ENCODE data around the gene KDELR3.

KDELR3 gene

DNA sequence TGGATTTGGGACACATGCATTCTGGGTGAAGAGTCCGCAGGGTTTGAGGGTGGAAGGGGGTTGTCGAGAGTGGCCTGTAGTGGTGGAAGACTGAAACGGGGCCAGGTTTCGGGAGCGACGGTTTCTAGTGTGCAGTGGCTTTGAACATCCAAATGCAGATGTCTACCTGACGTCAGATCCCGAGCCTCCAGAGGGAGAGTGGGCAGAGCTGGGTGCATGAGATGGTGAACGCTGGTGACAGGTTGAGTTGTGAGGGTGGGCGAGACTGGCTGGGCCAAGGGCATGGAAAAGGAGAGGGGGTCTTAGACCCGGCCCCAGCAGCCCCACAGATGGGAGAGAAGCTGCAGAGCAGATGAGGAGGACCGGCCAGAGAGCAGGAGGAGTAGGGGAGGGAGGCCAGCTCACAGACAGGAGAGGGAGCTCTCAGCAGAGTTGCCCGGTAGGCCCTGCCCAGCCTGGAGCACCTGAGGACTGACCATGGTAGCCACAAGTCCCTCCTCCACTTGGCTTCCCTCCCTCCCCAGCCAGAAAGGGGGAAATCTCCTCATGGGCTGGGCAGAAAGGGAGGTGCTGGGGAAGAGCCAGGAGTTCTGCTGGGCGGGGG, 27.0 kb upstream of the KDELR3 start:
- no peak for DNase-seq

- no peak for DNase-seq
Observed at GRCh38 chr22:38441620-38442287, 26.1 kb upstream of the KDELR3 start.

GRCh38 chr22:38442967-38443627, 24.8 kb upstream of the KDELR3 start:
- no peak for DNase-seq

GRCh38 chr22:38443628-38444521, 24.0 kb upstream of the KDELR3 start:
- no peak for DNase-seq

- no peak for DNase-seq
Observed at GRCh38 chr22:38444783-38445182, 23.1 kb upstream of the KDELR3 start.

- no peak for DNase-seq
Observed at GRCh38 chr22:38446018-38446601, 21.8 kb upstream of the KDELR3 start.

GRCh38 chr22:38448945-38449745, 18.8 kb upstream of the KDELR3 start:
- DNase-seq, result no peak

- no peak for DNase-seq
Observed at GRCh38 chr22:38449776-38450175, 18.1 kb upstream of the KDELR3 start.

DNA sequence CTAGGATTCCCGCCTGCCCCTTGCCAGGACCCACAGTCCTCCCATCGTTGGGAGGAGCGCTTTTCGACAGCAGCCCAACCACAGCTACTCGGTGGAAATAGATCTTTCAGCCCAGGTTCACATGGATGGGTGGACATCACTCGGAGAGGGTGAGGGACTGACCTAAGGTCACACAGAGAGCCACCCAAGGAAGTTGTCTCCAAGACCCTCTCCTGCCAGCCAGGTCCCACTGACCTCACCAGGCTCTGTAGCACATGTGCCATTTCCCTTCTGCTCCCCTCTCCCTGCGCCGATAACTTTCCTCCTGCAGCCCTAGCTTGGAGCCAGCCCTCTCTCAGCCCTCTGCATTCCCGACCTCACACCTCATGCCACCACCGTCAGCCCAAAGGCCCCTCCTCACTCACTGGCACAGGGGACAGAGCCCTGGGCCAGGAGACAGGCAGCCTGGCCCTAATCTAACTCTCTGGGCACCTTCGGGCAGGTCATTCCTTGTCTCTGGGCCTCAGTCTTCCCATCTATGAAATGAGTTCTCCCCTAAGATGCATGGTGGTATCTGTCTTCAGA, 17.6 kb upstream of the KDELR3 start:
- no peak for DNase-seq

DNA sequence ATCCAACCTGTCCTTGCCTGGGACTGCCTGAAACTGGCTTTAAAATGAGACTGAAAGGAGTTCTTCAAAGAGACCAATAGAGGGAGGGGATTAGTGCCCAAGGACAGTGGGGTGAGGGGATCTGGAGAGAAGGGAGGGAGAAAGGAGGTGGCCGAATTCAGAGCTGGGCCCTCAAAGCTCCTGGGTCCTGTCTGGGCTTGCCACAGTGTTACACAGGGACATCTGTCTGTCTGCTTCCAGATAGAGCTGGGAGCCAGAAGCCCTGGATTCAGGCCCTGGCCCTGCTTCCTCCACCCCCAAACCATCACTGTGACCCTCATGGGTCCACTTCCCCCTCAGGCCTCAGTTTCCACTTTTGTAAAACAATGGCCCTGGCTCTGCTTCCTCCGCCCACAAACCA, 16.5 kb upstream of the KDELR3 start:
- peak; percentile 33 for DNase-seq

DNA sequence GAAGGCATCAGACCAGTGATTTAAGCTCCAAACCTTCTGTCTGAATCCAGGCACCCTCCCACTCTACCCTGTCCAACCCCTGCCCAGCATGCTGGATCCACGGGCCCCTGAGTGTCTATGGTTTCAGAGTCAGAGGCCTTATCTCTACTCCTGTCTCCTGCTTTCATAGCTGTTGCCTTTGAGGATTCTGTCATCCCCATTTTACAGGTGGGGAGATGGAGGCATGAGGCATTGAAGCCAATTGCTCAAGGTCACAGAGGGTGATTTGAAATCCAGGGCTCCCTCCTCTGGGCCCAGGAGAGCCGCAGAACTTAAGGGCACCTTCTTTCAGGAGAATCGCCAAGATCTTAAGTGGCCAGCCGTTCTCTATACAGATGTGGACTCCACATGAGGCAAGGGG, 16.0 kb upstream of the KDELR3 start:
- no peak for DNase-seq

GRCh38 chr22:38452373-38453065, 15.4 kb upstream of the KDELR3 start:
- peak; percentile 86 for DNase-seq

DNA sequence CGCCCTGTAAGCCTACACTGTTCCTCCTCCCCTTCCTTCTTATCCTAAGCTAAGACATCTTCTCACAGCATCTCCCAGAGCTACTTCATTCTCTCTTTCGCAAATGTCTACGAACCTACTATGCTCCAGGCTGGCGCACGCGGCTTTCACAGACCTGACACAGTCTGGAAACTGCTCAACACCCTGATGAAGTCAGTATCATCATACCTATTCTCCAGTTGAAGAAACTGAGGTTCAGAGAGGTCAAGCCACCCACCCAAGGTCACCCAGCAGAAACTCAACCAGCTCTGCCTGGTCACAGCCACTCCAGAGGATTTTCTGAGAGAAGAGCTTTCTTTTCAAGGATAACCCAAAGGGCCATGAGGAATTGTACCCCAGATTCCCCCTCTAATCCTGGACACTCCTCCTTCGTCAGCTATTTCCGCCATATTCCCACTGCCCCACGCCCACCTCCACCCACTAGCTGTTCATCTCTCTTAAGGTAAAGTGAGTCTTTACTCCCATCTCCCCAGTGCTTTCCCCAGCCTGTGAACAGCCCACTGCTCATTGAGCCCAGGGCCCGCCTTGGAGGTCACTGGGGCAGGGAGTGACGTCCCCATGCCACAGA, 14.7 kb upstream of the KDELR3 start:
- DNase-seq, result no peak

GRCh38 chr22:38453996-38454352, 13.9 kb upstream of the KDELR3 start:
- no peak for DNase-seq

DNA sequence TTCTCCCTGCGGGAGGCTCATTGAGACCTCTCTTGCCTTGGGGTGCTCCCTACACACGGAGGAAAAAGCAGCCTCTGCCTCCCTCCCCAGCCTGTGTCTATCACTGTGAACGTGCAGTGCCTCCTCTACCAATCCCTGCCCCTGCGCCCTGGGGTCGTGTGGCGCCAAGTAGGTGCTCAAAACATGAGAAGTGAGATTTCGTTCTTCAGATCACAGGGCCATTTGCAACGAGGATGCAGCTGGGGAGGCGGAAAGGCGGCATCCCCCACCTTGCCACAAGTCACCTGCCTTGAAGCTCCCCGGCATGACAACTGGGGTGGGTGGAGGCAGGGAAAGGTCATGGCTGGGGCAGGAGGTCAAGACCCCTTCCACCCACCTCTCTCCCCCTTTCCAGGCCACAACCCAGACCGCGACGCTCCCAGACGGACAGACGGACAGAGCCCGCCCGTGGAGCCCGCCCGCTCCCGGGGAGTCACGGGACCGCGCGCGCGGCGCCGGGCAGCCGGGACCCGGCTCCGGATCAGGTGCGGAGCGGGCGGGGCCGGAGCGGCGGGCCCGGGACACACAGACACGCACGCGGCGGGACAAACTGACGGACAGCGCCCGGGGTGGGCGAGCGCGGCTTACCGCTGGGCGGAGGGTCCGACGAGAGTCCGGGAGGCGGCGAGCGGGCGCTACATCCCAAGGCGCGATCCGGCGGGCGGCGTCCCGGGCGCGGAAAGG, 13.4 kb upstream of the KDELR3 start:
- DNase-seq, result no peak

DNA sequence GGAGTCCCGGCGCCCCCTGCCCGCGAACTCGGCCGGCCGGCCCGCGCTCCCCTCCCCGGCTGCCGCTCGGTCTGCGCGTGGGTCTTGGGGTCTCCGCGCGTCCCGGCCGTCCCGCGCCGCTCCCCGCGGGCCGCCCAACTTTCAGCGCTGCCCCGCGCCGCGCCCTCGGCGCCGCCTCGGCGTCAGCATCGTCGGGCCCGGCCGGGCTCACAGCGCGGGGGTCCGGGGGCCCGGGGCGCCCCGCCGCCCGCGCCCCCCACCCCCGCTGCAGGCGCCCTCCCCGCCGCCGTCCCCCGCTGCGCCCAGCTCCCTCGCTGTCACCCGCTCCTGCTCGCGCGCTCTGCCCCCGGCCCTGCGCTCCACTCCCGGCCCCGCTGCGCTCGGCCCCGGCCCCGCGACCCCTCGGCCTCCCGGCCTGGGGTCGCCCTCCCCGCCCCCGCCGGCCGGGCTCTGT, 12.8 kb upstream of the KDELR3 start, which contains the start of gene KCNJ4:
KCNJ4 (minus strand) TSS at position 124 of the 454 bp plus-strand sequence. CDS start 27,067 bp downstream, outside the sequence.
- DNase-seq, result no peak

DNA sequence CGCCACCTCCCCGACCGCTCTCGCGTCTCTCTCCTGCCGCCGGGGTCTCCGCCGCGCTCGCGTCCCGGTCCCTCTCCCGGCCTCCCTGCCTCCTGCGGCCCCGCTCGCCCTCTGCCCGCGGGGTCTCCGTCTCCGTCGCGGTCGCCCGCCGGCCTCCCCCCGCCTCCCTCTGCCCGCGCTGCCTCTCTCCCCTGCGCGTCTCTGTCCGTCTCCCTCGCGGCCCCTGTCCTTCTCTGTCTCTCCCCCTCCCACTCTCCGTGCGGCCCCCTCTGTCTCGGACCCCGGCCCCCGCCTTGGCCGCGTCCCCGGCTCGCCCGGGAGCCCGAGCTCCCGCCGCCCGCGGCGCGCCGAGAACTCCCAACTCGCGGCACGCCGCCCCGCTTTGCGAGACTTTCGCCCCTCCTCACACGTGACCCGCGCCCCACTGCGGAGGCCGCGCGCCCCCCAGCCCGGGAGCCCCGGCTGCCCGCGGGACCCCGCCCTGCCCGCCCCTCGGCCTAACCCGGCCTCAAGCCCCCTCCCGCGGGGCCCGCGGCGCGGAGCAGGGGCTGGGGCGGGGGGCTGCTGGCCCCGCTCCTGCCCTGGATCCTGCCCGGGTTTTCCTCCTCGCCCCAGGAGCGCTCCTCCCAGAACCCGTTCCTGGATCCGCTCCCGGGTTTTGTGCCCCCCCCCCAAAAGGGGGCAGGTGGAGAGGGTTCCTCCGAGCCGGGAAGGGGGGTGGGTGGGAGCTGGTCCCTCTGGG, 12.2 kb upstream of the KDELR3 start:
- no peak for DNase-seq

- DNase-seq, result no peak
Observed at GRCh38 chr22:38456272-38456835, 11.5 kb upstream of the KDELR3 start.

All from NCI-H446 treated with DMSO at 0.1 percent for 48 hours (cell line).